HL-60 (cell line): ENCODE data around the gene OR2AE1.

Source experiments
- DNase-seq, 2 experiments: peaks; one replicate each; pipeline ENCODE4 v3.0.0-alpha.2; 2010 to 2020; ENCODE audit warnings: low read depth in 1 of 2, low spot score in 1 of 2
- H3K27ac ChIP-seq: fragments of 250-450 bp; sonication (Bioruptor Pico); replicated peaks from 2 replicates; pipeline ENCODE4 v1.5.1; 2020; ENCODE audit warnings: mild to moderate bottlenecking, moderate library complexity
- H3K27me3 ChIP-seq: fragments of 250-450 bp; sonication (Bioruptor Pico); 2 replicates; pipeline ENCODE4 v1.5.1; 2021; ENCODE audit warnings: mild to moderate bottlenecking, moderate library complexity; ENCODE audit not compliant: insufficient read depth, poor library complexity, severe bottlenecking
- H3K4me3 ChIP-seq: replicated peaks from 2 replicates; pipeline ENCODE4 v1.5.1; 2011; ENCODE audit warnings: mild to moderate bottlenecking, control low read depth, low read length; ENCODE audit not compliant: insufficient read depth
- CTCF ChIP-seq: IDR thresholded peaks from one replicate; pipeline ENCODE4 v1.5.1; 2011; ENCODE audit warnings: low read length, control low read depth, inconsistent platforms; ENCODE audit not compliant: insufficient read depth
- GABPA ChIP-seq: IDR thresholded peaks from 2 replicates; pipeline ENCODE4 v1.6.1; 2012; ENCODE audit warnings: low read depth
- POLR2AphosphoS5 ChIP-seq: IDR thresholded peaks from 2 replicates; pipeline ENCODE4 v1.6.1; 2012; ENCODE audit warnings: low read depth
- REST ChIP-seq: IDR thresholded peaks from 2 replicates; pipeline ENCODE4 v1.6.1; 2012; ENCODE audit warnings: low read depth; ENCODE audit not compliant: insufficient replicate concordance
- SPI1 ChIP-seq: IDR thresholded peaks from 2 replicates; pipeline ENCODE4 v1.6.1; 2012; ENCODE audit warnings: low read depth, mild to moderate bottlenecking, borderline replicate concordance

The OR2AE1 gene

DNA sequence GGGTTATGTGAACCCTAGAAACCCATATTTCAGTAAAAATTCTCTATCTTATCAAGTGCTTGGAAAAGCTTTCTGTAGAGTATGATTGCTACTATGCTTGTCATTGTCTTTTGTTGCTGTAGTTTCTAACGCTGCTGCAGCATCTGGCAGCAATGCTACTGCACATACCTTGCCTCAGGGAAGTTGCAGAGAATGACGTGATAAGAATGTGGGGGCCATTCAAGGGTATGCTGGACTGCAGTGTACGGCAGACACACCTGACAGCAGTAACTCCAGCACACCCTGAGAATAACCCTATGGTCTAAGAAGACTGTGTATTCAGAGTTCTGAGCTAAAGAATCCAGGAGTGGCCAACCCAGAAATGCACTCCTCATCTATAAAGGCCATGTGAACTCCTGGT lies 22.0 kb upstream of the OR2AE1 start:
- Histone ChIP-seq H3K27ac (no peak overlapping the region), H3K27me3 (no peaks in the 10 kb centered on the region), H3K4me3 (no peak overlapping the region)
- TF ChIP-seq POLR2AphosphoS5, result no peak
- no peak for TF ChIP-seq GABPA
- no peak for TF ChIP-seq CTCF
- no peak for TF ChIP-seq REST
- no peak for TF ChIP-seq SPI1
- DNase-seq, result no peak

- TF ChIP-seq GABPA (no peak), SPI1 (no peak), POLR2AphosphoS5 (no peak), REST (no peak), CTCF (no peak)
- DNase-seq, result no peak
- Histone ChIP-seq H3K27me3 (no peaks in the 10 kb centered on the region), H3K4me3 (no peak overlapping the region), H3K27ac (no peak overlapping the region)
Observed at GRCh38 chr7:99898023-99898357, 21.2 kb upstream of the OR2AE1 start.

- DNase-seq, result peak in 1 of 2 experiments; percentile 60
Observed at GRCh38 chr7:99897322-99898022, 20.6 kb upstream of the OR2AE1 start.

More at GRCh38 chr7:99897322-99898022, 20.6 kb upstream of the OR2AE1 start:
- H3K27ac ChIP-seq, result no peak overlapping the region
- peak; percentile 58 for TF ChIP-seq SPI1
- no peak for TF ChIP-seq POLR2AphosphoS5
- no peak for TF ChIP-seq CTCF
- peak; percentile 75 for TF ChIP-seq GABPA
- TF ChIP-seq REST, result no peak
- H3K4me3 ChIP-seq, result no peak overlapping the region
- no peaks in the 10 kb centered on the region for H3K27me3 ChIP-seq
